HEK293 (cell line): ENCODE results near the gene SHISAL2B.

Source experiments
- GLI4 ChIP-seq: fragments of 450-650 bp; formaldehyde crosslinking; IDR thresholded peaks from 2 replicates; pipeline ENCODE4 v1.5.1; 2016; ENCODE audit warnings: missing biosample characterization, missing genetic modification characterization
- SETDB1 ChIP-seq: IDR thresholded peaks from one replicate; pipeline ENCODE4 v1.6.1; 2017; ENCODE audit warnings: mild to moderate bottlenecking, low read length, moderate library complexity, mixed read lengths; ENCODE audit not compliant: insufficient read length
- TF ChIP-seq, protein P1 (sequence below): fragments of 450-650 bp; formaldehyde crosslinking; IDR thresholded peaks from 2 replicates; pipeline ENCODE4 v1.5.1; 2016; ENCODE audit warnings: missing biosample characterization, missing genetic modification characterization, low read depth
- TF ChIP-seq, protein P2 (sequence below): fragments of 450-650 bp; formaldehyde crosslinking; IDR thresholded peaks from 2 replicates; pipeline ENCODE4 v1.5.1; 2016; ENCODE audit warnings: missing biosample characterization, missing genetic modification characterization
- TF ChIP-seq, protein P3 (sequence below): fragments of 450-650 bp; formaldehyde crosslinking; IDR thresholded peaks from 2 replicates; pipeline ENCODE4 v1.5.1; 2016; ENCODE audit warnings: missing biosample characterization, missing genetic modification characterization
- TF ChIP-seq, protein P4 (sequence below): fragments of 450-650 bp; formaldehyde crosslinking; conservative IDR thresholded peaks from 2 replicates; pipeline ENCODE4 v1.5.1; 2016; ENCODE audit warnings: low read depth, missing biosample characterization, missing genetic modification characterization

DNA sequence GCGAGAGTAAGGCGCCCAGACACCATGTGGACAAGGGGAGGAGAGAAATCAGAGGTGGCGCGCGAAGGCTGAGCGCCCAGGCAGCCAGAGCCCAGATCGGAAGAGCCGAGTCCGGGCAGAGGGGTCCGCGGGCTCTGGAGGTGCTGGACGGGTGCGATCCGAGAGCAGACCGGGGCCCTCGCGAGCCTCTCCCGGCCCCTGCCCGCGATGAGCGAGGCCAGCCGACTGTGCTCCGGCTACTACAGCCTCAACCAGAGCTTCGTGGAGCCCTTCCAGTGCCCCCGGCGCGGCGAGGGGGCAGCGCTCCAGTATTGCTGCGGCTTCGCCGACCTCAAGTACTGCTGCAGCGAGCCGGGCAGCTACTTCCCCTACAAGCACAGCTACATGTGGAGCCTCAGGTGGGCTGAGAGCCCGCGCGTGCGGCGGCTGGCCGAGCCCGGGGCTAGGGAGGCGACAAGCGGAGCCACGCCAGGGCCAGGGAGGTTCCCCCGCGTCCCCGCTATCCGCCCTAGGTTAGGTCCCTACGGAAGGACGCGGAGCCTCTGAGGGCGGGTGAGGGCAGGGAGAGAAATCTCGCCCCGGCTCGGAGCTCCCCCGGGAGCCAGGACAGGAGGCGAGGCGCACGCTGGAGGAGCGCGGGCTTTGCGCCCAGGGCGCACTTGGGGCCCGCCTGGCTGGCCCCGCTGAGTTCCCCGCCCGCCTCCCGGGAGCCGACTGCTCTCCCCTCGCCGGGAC is at the start of gene SHISAL2B:
- TF ChIP-seq, protein P1, sequence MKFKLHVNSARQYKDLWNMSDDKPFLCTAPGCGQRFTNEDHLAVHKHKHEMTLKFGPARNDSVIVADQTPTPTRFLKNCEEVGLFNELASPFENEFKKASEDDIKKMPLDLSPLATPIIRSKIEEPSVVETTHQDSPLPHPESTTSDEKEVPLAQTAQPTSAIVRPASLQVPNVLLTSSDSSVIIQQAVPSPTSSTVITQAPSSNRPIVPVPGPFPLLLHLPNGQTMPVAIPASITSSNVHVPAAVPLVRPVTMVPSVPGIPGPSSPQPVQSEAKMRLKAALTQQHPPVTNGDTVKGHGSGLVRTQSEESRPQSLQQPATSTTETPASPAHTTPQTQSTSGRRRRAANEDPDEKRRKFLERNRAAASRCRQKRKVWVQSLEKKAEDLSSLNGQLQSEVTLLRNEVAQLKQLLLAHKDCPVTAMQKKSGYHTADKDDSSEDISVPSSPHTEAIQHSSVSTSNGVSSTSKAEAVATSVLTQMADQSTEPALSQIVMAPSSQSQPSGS (tag by site-specific recombination): no peak
- TF ChIP-seq, protein P2, sequence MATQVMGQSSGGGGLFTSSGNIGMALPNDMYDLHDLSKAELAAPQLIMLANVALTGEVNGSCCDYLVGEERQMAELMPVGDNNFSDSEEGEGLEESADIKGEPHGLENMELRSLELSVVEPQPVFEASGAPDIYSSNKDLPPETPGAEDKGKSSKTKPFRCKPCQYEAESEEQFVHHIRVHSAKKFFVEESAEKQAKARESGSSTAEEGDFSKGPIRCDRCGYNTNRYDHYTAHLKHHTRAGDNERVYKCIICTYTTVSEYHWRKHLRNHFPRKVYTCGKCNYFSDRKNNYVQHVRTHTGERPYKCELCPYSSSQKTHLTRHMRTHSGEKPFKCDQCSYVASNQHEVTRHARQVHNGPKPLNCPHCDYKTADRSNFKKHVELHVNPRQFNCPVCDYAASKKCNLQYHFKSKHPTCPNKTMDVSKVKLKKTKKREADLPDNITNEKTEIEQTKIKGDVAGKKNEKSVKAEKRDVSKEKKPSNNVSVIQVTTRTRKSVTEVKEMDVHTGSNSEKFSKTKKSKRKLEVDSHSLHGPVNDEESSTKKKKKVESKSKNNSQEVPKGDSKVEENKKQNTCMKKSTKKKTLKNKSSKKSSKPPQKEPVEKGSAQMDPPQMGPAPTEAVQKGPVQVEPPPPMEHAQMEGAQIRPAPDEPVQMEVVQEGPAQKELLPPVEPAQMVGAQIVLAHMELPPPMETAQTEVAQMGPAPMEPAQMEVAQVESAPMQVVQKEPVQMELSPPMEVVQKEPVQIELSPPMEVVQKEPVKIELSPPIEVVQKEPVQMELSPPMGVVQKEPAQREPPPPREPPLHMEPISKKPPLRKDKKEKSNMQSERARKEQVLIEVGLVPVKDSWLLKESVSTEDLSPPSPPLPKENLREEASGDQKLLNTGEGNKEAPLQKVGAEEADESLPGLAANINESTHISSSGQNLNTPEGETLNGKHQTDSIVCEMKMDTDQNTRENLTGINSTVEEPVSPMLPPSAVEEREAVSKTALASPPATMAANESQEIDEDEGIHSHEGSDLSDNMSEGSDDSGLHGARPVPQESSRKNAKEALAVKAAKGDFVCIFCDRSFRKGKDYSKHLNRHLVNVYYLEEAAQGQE (tag by site-specific recombination): no peak
- no peak for TF ChIP-seq SETDB1
- TF ChIP-seq GLI4: no peak
- TF ChIP-seq, protein P3, sequence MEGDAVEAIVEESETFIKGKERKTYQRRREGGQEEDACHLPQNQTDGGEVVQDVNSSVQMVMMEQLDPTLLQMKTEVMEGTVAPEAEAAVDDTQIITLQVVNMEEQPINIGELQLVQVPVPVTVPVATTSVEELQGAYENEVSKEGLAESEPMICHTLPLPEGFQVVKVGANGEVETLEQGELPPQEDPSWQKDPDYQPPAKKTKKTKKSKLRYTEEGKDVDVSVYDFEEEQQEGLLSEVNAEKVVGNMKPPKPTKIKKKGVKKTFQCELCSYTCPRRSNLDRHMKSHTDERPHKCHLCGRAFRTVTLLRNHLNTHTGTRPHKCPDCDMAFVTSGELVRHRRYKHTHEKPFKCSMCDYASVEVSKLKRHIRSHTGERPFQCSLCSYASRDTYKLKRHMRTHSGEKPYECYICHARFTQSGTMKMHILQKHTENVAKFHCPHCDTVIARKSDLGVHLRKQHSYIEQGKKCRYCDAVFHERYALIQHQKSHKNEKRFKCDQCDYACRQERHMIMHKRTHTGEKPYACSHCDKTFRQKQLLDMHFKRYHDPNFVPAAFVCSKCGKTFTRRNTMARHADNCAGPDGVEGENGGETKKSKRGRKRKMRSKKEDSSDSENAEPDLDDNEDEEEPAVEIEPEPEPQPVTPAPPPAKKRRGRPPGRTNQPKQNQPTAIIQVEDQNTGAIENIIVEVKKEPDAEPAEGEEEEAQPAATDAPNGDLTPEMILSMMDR (tag by site-specific recombination): no peak; the same call in none of the 2 replicates
- TF ChIP-seq, protein P4, sequence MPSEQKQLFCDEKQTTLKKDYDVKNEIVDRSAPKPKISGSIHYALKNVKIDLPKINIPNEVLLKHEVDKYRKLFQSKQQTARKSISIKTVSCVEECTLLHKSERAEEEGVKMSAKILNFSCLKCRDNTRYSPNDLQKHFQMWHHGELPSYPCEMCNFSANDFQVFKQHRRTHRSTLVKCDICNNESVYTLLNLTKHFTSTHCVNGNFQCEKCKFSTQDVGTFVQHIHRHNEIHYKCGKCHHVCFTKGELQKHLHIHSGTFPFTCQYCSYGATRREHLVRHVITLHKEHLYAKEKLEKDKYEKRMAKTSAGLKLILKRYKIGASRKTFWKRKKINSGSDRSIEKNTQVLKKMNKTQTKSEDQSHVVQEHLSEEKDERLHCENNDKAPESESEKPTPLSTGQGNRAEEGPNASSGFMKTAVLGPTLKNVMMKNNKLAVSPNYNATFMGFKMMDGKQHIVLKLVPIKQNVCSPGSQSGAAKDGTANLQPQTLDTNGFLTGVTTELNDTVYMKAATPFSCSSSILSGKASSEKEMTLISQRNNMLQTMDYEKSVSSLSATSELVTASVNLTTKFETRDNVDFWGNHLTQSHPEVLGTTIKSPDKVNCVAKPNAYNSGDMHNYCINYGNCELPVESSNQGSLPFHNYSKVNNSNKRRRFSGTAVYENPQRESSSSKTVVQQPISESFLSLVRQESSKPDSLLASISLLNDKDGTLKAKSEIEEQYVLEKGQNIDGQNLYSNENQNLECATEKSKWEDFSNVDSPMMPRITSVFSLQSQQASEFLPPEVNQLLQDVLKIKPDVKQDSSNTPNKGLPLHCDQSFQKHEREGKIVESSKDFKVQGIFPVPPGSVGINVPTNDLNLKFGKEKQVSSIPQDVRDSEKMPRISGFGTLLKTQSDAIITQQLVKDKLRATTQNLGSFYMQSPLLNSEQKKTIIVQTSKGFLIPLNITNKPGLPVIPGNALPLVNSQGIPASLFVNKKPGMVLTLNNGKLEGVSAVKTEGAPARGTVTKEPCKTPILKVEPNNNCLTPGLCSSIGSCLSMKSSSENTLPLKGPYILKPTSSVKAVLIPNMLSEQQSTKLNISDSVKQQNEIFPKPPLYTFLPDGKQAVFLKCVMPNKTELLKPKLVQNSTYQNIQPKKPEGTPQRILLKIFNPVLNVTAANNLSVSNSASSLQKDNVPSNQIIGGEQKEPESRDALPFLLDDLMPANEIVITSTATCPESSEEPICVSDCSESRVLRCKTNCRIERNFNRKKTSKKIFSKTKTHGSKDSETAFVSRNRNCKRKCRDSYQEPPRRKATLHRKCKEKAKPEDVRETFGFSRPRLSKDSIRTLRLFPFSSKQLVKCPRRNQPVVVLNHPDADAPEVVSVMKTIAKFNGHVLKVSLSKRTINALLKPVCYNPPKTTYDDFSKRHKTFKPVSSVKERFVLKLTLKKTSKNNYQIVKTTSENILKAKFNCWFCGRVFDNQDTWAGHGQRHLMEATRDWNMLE (tag by site-specific recombination): no peak
